Neural progenitor cell (in vitro differentiated cells): ENCODE data around the gene COLEC12. TPM values are rescaled to one million over a fixed set of nuclear protein-coding genes. Genes with fewer than 3 reads are reported as not detected.
"Not testable (repeated sequence)": the region's sequence is repeated elsewhere in the genome, so short reads cannot be mapped to it uniquely, and the experiment has no call there.

Experiments used
- DNase-seq: peaks from one replicate; pipeline ENCODE4 v3.0.0-alpha.2; 2016; ENCODE audit warnings: low spot score
- H2AFZ ChIP-seq: fragments of 200-600 bp; sonication (generic); replicated peaks from 2 replicates; pipeline ENCODE4 v1.6.1; 2016; ENCODE audit warnings: antibody characterized with exemption
- H3F3A ChIP-seq: fragments of 200-600 bp; sonication (generic); 2 replicates; pipeline ENCODE4 v1.6.1; 2016; ENCODE audit warnings: antibody characterized with exemption, low read depth
- H3K27ac ChIP-seq: fragments of 200-600 bp; sonication (generic); 2 replicates; pipeline ENCODE4 v1.5.1; 2016; ENCODE audit warnings: mild to moderate bottlenecking
- H3K27me3 ChIP-seq: fragments of 200-600 bp; sonication (generic); 2 replicates; pipeline ENCODE4 v1.6.1; 2016; ENCODE audit warnings: mild to moderate bottlenecking, moderate library complexity
- H3K36me3 ChIP-seq: fragments of 200-600 bp; sonication (generic); 2 replicates; pipeline ENCODE4 v1.5.1; 2016
- H3K4me1 ChIP-seq: fragments of 200-600 bp; sonication (generic); 2 replicates; pipeline ENCODE4 v1.6.1; 2016; ENCODE audit warnings: mixed run types
- H3K4me2 ChIP-seq: fragments of 200-600 bp; sonication (generic); 2 replicates; pipeline ENCODE4 v1.6.1; 2016
- H3K4me3 ChIP-seq: fragments of 200-600 bp; sonication (generic); 2 replicates; pipeline ENCODE4 v1.5.1; 2016
- H3K79me2 ChIP-seq: fragments of 200-600 bp; sonication (generic); 2 replicates; pipeline ENCODE4 v1.6.1; 2016; ENCODE audit warnings: low read depth
- H3K9ac ChIP-seq: fragments of 200-600 bp; sonication (generic); 2 replicates; pipeline ENCODE4 v1.6.1; 2016
- H3K9me3 ChIP-seq: fragments of 200-600 bp; sonication (generic); 2 replicates; pipeline ENCODE4 v1.5.1; 2016; ENCODE audit warnings: low read depth
- H4K20me1 ChIP-seq: fragments of 200-600 bp; sonication (generic); 2 replicates; pipeline ENCODE4 v1.6.1; 2016; ENCODE audit warnings: low read depth
- H3K27ac Mint-ChIP-seq: 3 replicates; pipeline ENCODE4 v1.8.0; 2021; ENCODE audit warnings: mixed read lengths
- H3K27me3 Mint-ChIP-seq: 2 replicates; pipeline ENCODE4 v1.8.0; 2022; ENCODE audit warnings: low read depth, mild to moderate bottlenecking, inconsistent platforms, moderate library complexity, mixed read lengths; ENCODE audit not compliant: insufficient read depth
- H3K36me3 Mint-ChIP-seq: 3 replicates; pipeline ENCODE4 v1.8.0; 2021; ENCODE audit warnings: mixed read lengths
- H3K4me1 Mint-ChIP-seq: 3 replicates; pipeline ENCODE4 v1.8.0; 2021; ENCODE audit warnings: mixed read lengths
- H3K4me3 Mint-ChIP-seq: 3 replicates; pipeline ENCODE4 v1.8.0; 2021; ENCODE audit warnings: mild to moderate bottlenecking, moderate library complexity, mixed read lengths
- H3K9me3 Mint-ChIP-seq: 3 replicates; pipeline ENCODE4 v1.8.0; 2020; ENCODE audit warnings: mixed read lengths
- CTCF ChIP-seq: fragments of 200-600 bp; sonication (generic); IDR thresholded peaks from 2 replicates; pipeline ENCODE4 v1.5.1; 2017; ENCODE audit warnings: antibody characterized with exemption, mild to moderate bottlenecking
- EZH2 ChIP-seq: fragments of 200-600 bp; sonication (generic); IDR thresholded peaks from 2 replicates; pipeline ENCODE4 v1.6.1; 2017; ENCODE audit warnings: antibody characterized with exemption, mild to moderate bottlenecking, moderate library complexity
- EZH2phosphoT487 ChIP-seq: fragments of 200-600 bp; sonication (generic); IDR thresholded peaks from 2 replicates; pipeline ENCODE4 v1.6.1; 2017; ENCODE audit warnings: antibody characterized with exemption
- total RNA-seq: library from RNA; depleted of rRNA; stranded (reverse); fragments of >200 nt; gene quantifications from 2 replicates; pipeline ENCODE4 v1.2.3, GENCODE V29; 2015; ENCODE audit warnings: low replicate concordance

Gene COLEC12
- total RNA-seq, 1 donor from 2014 or later = 2.0 TPM

- peaks cover 19% of the 10 kb centered on the region for H3F3A ChIP-seq
- no peaks in the 10 kb centered on the region for H4K20me1 ChIP-seq
- peaks cover 20% of the 10 kb centered on the region for H3K4me1 ChIP-seq
- H3K4me2 ChIP-seq = peak overlapping the region; percentile 18
- Mint-ChIP-seq H3K9me3 (peaks cover 2% of the 10 kb centered on the region), H3K4me1 (peaks cover 5% of the 10 kb centered on the region), H3K27me3 (peaks cover 13% of the 10 kb centered on the region), H3K4me3 (no peak overlapping the region), H3K27ac (no peak overlapping the region), H3K36me3 (peaks cover 2% of the 10 kb centered on the region)
- H3K27ac ChIP-seq = no peak overlapping the region
- H2AFZ ChIP-seq = no peak overlapping the region
- no peaks in the 10 kb centered on the region for H3K9me3 ChIP-seq
- peak; percentile 42 for DNase-seq
- H3K27me3 ChIP-seq = no peaks in the 10 kb centered on the region
- H3K4me3 ChIP-seq = no peak overlapping the region
- TF ChIP-seq EZH2 = no peak
- TF ChIP-seq EZH2phosphoT487 = no peak
- TF ChIP-seq CTCF = no peak
- H3K9ac ChIP-seq = no peak overlapping the region
- H3K36me3 ChIP-seq = no peaks in the 10 kb centered on the region
- no peaks in the 10 kb centered on the region for H3K79me2 ChIP-seq
Measured at GRCh38 chr18:313931-314330, 186.6 kb downstream of the COLEC12 start.

- Histone ChIP-seq H3K27ac (no peak overlapping the region), H3F3A (peaks cover 19% of the 10 kb centered on the region), H3K4me2 (no peak overlapping the region), H3K9me3 (no peaks in the 10 kb centered on the region), H3K9ac (no peak overlapping the region), H2AFZ (no peak overlapping the region), H4K20me1 (no peaks in the 10 kb centered on the region), H3K79me2 (no peaks in the 10 kb centered on the region), H3K4me3 (no peak overlapping the region), H3K27me3 (no peaks in the 10 kb centered on the region), H3K4me1 (peaks cover 20% of the 10 kb centered on the region), H3K36me3 (no peaks in the 10 kb centered on the region)
- peak; percentile 55 for DNase-seq
- no peak overlapping the region for H3K4me3 Mint-ChIP-seq
- H3K27ac Mint-ChIP-seq = peak overlapping the region; percentile 66
- peaks cover 5% of the 10 kb centered on the region for H3K4me1 Mint-ChIP-seq
- H3K9me3 Mint-ChIP-seq = peaks cover 2% of the 10 kb centered on the region
- peaks cover 12% of the 10 kb centered on the region for H3K27me3 Mint-ChIP-seq
- H3K36me3 Mint-ChIP-seq = no peaks in the 10 kb centered on the region
- no peak for TF ChIP-seq CTCF
- TF ChIP-seq EZH2 = no peak
- TF ChIP-seq EZH2phosphoT487 = no peak
Measured at GRCh38 chr18:312415-312814, 188.1 kb downstream of the COLEC12 start.

GRCh38 chr18:310042-310441 lies 190.5 kb downstream of the COLEC12 start:
- H3K79me2 ChIP-seq = no peaks in the 10 kb centered on the region
- H3K4me1 ChIP-seq = peaks cover 28% of the 10 kb centered on the region
- Mint-ChIP-seq H3K4me3 (no peak overlapping the region), H3K9me3 (peaks cover 2% of the 10 kb centered on the region), H3K27ac (no peak overlapping the region), H3K27me3 (peaks cover 11% of the 10 kb centered on the region), H3K36me3 (no peaks in the 10 kb centered on the region), H3K4me1 (peaks cover 19% of the 10 kb centered on the region)
- DNase-seq = no peak
- H3K4me2 ChIP-seq = no peak overlapping the region
- no peaks in the 10 kb centered on the region for H4K20me1 ChIP-seq
- H3F3A ChIP-seq = peaks cover 22% of the 10 kb centered on the region
- no peak overlapping the region for H3K27ac ChIP-seq
- no peak overlapping the region for H3K9ac ChIP-seq
- no peak overlapping the region for H2AFZ ChIP-seq
- H3K27me3 ChIP-seq = no peaks in the 10 kb centered on the region
- no peaks in the 10 kb centered on the region for H3K36me3 ChIP-seq
- no peak overlapping the region for H3K4me3 ChIP-seq
- no peaks in the 10 kb centered on the region for H3K9me3 ChIP-seq
- TF ChIP-seq CTCF (no peak), EZH2 (no peak), EZH2phosphoT487 (no peak)

- not testable (repeated sequence) for H3K27me3 ChIP-seq, H3K9ac ChIP-seq, H3K4me3 ChIP-seq, H2AFZ ChIP-seq, H3K27ac ChIP-seq, H3K27ac Mint-ChIP-seq, H3K36me3 Mint-ChIP-seq, H3K9me3 Mint-ChIP-seq, H3K79me2 ChIP-seq, H3K9me3 ChIP-seq, H4K20me1 ChIP-seq, H3K36me3 ChIP-seq, DNase-seq, H3K4me3 Mint-ChIP-seq, H3K4me2 ChIP-seq
- H3K27me3 Mint-ChIP-seq = peaks cover 11% of the 10 kb centered on the region
- peaks cover 35% of the 10 kb centered on the region for H3K4me1 Mint-ChIP-seq
- H3F3A ChIP-seq = peaks cover 17% of the 10 kb centered on the region
- H3K4me1 ChIP-seq = peaks cover 31% of the 10 kb centered on the region
Measured at GRCh38 chr18:308086-308485, 192.4 kb downstream of the COLEC12 start.
